ENCODE results near the gene DICER1. TPM values are rescaled to one million over a fixed set of nuclear protein-coding genes. Genes with fewer than 3 reads are reported as not detected.
A peak's percentile ranks its signal among the peaks of the same experiment; 100 is the strongest.

Gene DICER1
- total and polyA plus RNA-seq, 2 donors (not counting 3 experiments of a cell fraction or from before 2014, with no cell fraction given) = 8.3 to 43.6 TPM

GRCh38 chr14:95156161-95157047 lies 925 bp downstream of the DICER1 start:
- Histone ChIP-seq H3K27me3 (ENCODE audit: control insufficient read depth in 2 of 2, insufficient read depth in 2 of 2, low read length in 2 of 2) (no peaks in the 10 kb centered on the region), H3K9ac (replicated peaks; ENCODE audit: extremely low read depth, insufficient read depth, low read length) (peak overlapping the region; percentile 68), H3K9me3 (replicated peaks; ENCODE audit: control insufficient read depth, insufficient read depth, low read length) (no peaks in the 10 kb centered on the region), H2AFZ (ENCODE audit: low read depth, low read length) (peak overlapping the region; percentile 74), H3K4me1 (ENCODE audit: control insufficient read depth, extremely low read depth, insufficient read depth, low read length) (peaks cover 18% of the 10 kb centered on the region), H3K4me2 (ENCODE audit: insufficient read depth, low read length) (peak overlapping the region; percentile 98), H3K36me3 (ENCODE audit: control insufficient read depth in 2 of 2, extremely low read depth in 1 of 2, insufficient read depth in 2 of 2, low read length in 2 of 2) (no peaks in the 10 kb centered on the region), H3K79me2 (ENCODE audit: control insufficient read depth, insufficient read depth, low read length) (peaks cover 54% of the 10 kb centered on the region), H3K9me1 (replicated peaks; ENCODE audit: control insufficient read depth, extremely low read depth, insufficient read depth, low read length) (no peaks in the 10 kb centered on the region), H4K20me1 (replicated peaks; ENCODE audit: control insufficient read depth, extremely low read depth, insufficient read depth, low read length) (peaks cover 15% of the 10 kb centered on the region), H3K27ac (ENCODE audit: insufficient read depth, low read depth, low read length) (peak overlapping the region; percentile 65), H3K4me3 (replicated peaks in 1 of 3; ENCODE audit: insufficient read depth in 1 of 3, low read depth in 1 of 3, low read length in 3 of 3) (peak overlapping the region; percentile 60 to 92 (median 90))
- TF ChIP-seq EZH2 (IDR thresholded peaks at IDR 0.05; ENCODE audit: borderline replicate concordance, low read depth, low read length, severe bottlenecking) (no peak), FOS (IDR thresholded peaks at IDR 0.05; ENCODE audit: borderline replicate concordance, insufficient read depth, low read length) (no peak), CTCF (IDR thresholded peaks at IDR 0.05; ENCODE audit: extremely low read depth in 1 of 2, insufficient read depth in 1 of 2, low read depth in 1 of 2, low read length in 2 of 2) (no peak), MYC (IDR thresholded peaks at IDR 0.05; ENCODE audit: low read depth, low read length) (no peak)
- FAIRE-seq (peak; percentile 59), DNase-seq (ENCODE audit: low read depth, low spot score) (peak; percentile 38)
- CTCF ChIA-PET = interaction anchor here (1.4 to 1.6 kb wide), 2 partner anchors 163 to 205 kb away, joined by 3 to 4 read pairs; partner anchors contain the start of gene CLMN
- POLR2A ChIA-PET = no interaction called here
- BruUV-seq (replicated peaks) = no TSS peak
- intact Hi-C loops (cut with micrococcal nuclease) = loop anchor here (1.0 to 10.0 kb wide), 7 partner anchors 27 to 358 kb away; partner anchors contain the start of gene SYNE3
- dilution Hi-C loops (cut with MboI; ENCODE audit: extremely low pct_ligation_motif_present, low sequenced_read_pairs) = no loop called here
